Osteocyte (in vitro differentiated cells): ENCODE data around the gene NUTM2G. TPM values are rescaled to one million over a fixed set of nuclear protein-coding genes. Genes with fewer than 3 reads are reported as not detected.
"Not testable (repeated sequence)": the region's sequence is repeated elsewhere in the genome, so short reads cannot be mapped to it uniquely, and the experiment has no call there.

Experiments used
- DNase-seq: peaks from one replicate; pipeline ENCODE4 v3.0.0; 2021; ENCODE audit warnings: mixed read lengths; ENCODE audit not compliant: unreplicated experiment; ENCODE audit errors: extremely low spot score
- H3K27ac Mint-ChIP-seq: one replicate; pipeline ENCODE4 v1.8.0; 2021; ENCODE audit warnings: mild to moderate bottlenecking, mixed read lengths; ENCODE audit not compliant: unreplicated experiment
- H3K27me3 Mint-ChIP-seq: one replicate; pipeline ENCODE4 v1.8.0; 2021; ENCODE audit warnings: mixed read lengths; ENCODE audit not compliant: unreplicated experiment
- H3K36me3 Mint-ChIP-seq: one replicate; pipeline ENCODE4 v1.8.0; 2021; ENCODE audit warnings: mixed read lengths; ENCODE audit not compliant: unreplicated experiment
- H3K4me1 Mint-ChIP-seq: one replicate; pipeline ENCODE4 v1.8.0; 2021; ENCODE audit warnings: mixed read lengths; ENCODE audit not compliant: unreplicated experiment
- H3K4me3 Mint-ChIP-seq: one replicate; pipeline ENCODE4 v1.8.0; 2021; ENCODE audit warnings: mild to moderate bottlenecking, moderate library complexity, mixed read lengths; ENCODE audit not compliant: unreplicated experiment
- H3K9me3 Mint-ChIP-seq: one replicate; pipeline ENCODE4 v1.8.0; 2021; ENCODE audit warnings: mixed read lengths; ENCODE audit not compliant: unreplicated experiment
- long read RNA-seq: library from polyadenylated mRNA; unstranded; transcript quantifications from one replicate; pipeline ENCODE4 v2.0.0, GENCODE V29; 2021
- total RNA-seq: library from RNA; stranded (reverse); gene quantifications from 2 replicates; pipeline ENCODE4 v1.2.1, GENCODE V29; 2021
- TF ChIP-seq, protein P1 (sequence below): fragments of 200-600 bp; sonication (generic); IDR thresholded peaks from 2 replicates; pipeline ENCODE4 v1.5.0; 2021; ENCODE audit warnings: antibody characterized with exemption, mild to moderate bottlenecking, moderate library complexity

NUTM2G gene, protein sequence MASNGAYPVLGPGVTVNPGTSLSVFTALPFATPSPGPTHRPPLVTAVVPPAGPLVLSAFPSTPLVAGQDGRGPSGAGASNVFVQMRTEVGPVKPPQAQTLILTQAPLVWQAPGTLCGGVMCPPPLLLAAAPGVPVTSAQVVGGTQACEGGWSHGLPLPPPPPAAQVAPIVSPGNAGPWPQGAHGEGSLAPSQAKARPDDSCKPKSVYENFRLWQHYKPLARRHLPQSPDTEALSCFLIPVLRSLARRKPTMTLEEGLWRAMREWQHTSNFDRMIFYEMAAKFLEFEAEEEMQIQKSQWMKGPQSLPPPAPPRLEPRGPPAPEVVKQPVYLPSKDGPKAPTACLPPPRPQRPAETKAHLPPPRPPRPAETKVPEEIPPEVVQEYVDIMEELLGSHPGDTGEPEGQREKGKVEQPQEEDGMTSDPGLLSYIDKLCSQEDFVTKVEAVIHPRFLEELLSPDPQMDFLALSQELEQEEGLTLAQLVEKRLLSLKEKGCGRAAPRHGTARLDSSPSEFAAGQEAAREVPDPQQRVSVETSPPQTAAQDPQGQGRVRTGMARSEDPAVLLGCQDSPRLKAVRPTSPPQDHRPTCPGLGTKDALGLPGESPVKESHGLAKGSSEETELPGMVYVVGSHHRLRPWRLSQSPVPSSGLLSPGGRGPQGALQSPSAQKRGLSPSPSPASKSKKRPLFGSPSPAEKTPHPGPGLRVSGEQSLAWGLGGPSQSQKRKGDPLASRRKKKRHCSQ
- total RNA-seq: 0.13 TPM in 1 of 2 replicates, not detected in the other
- long read RNA-seq: 0 reads

DNA sequence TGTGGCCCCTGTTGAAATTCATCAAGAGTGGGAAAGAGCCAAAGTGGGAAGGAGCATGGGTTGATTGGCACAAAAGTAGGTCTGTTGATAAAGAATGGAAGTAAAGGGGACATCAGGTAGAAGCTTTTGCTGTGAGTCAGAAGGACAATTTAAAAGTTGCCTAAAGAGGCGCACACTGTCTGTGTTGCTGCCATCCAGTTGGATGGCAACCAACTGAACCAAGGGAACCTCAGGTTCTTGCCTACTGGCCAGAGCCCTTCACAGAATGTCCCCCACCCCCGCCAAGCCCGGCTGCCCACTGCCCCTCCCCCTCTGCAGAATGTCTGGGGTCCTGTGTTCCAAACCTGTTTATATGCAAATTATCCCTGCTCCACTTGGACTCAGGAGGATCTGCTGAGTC, at the start of gene NUTM2G:
Gene NUTM2G, plus strand, starts transcription at position 301 of the 400 bp plus-strand sequence. CDS start 182 bp downstream, outside the sequence.
- not testable (repeated sequence) for H3K9me3 Mint-ChIP-seq, H3K4me3 Mint-ChIP-seq, H3K4me1 Mint-ChIP-seq, H3K27me3 Mint-ChIP-seq, DNase-seq, H3K36me3 Mint-ChIP-seq, H3K27ac Mint-ChIP-seq

DNA sequence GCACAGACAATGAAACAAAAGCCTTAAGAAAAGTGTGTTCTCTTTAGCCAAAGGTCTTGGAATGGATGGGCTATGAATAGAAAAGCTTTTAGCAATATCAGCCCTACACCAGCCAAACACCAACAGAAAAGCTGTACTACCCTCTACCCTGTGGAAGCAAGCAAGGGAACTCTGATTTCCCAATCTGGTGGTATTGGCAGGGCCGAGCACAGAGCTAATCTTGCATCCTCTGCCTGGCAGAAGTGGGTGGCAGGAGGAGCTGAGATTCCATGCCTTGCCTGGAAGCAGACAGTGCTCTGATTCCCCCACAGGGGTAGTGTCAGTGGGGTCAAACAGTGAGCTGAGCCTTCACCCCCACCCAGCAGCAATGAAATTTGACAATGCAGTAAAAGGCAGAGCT, 44.7 kb upstream of the NUTM2G start:
- Mint-ChIP-seq H3K27ac (no peak overlapping the region), H3K9me3 (peaks cover 14% of the 10 kb centered on the region), H3K4me3 (no peak overlapping the region), H3K4me1 (peaks cover 8% of the 10 kb centered on the region), H3K36me3 (peaks cover 6% of the 10 kb centered on the region), H3K27me3 (peaks cover 3% of the 10 kb centered on the region)
- TF ChIP-seq, protein P1, sequence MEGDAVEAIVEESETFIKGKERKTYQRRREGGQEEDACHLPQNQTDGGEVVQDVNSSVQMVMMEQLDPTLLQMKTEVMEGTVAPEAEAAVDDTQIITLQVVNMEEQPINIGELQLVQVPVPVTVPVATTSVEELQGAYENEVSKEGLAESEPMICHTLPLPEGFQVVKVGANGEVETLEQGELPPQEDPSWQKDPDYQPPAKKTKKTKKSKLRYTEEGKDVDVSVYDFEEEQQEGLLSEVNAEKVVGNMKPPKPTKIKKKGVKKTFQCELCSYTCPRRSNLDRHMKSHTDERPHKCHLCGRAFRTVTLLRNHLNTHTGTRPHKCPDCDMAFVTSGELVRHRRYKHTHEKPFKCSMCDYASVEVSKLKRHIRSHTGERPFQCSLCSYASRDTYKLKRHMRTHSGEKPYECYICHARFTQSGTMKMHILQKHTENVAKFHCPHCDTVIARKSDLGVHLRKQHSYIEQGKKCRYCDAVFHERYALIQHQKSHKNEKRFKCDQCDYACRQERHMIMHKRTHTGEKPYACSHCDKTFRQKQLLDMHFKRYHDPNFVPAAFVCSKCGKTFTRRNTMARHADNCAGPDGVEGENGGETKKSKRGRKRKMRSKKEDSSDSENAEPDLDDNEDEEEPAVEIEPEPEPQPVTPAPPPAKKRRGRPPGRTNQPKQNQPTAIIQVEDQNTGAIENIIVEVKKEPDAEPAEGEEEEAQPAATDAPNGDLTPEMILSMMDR: no peak
- no peak for DNase-seq

DNA sequence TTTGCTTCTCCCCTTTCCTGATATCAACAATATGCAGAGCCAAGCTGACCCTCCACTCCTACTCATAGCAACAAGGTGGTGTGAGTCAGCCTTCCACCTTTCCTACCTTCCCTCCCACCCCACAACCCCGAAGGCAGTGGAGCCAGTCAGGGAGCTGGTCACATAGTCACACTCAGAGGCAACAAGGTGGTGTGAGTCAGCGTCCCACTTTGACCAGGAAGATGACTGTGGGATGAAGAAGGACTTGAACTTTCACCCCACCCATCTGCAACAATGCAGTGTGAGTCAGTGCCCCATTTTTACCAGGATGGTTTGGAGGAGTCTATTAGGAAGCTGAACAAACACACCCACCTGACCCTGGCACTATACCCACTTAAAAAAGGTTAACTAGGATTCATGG, 44.2 kb upstream of the NUTM2G start:
- Mint-ChIP-seq H3K4me3 (no peak overlapping the region), H3K9me3 (peaks cover 14% of the 10 kb centered on the region), H3K27me3 (peaks cover 3% of the 10 kb centered on the region), H3K36me3 (peaks cover 6% of the 10 kb centered on the region), H3K4me1 (peaks cover 8% of the 10 kb centered on the region), H3K27ac (no peak overlapping the region)
- TF ChIP-seq, protein P1: no peak
- DNase-seq: no peak

DNA sequence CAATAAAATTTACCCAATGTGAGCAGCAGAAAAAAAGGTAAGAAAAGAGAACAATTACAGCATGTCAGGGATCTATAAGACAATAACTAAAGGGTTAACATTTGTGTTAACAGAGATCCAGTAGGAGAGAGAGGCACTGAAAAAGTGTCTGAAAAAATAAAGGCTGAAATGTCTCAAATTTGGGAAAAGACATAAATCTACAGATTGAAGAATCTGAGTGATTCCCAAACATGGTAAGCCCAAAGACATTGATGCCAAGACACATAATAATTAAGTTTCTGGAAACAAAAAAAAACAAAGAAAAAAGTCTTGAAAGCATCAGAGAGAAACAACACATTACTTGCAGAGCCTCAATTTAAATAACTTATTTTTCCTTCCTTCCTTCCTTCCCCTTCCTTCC, 43.2 kb upstream of the NUTM2G start:
- no peak for DNase-seq
- Mint-ChIP-seq H3K9me3 (peaks cover 14% of the 10 kb centered on the region), H3K36me3 (peaks cover 6% of the 10 kb centered on the region), H3K4me3 (no peak overlapping the region), H3K27ac (no peak overlapping the region), H3K4me1 (peaks cover 8% of the 10 kb centered on the region), H3K27me3 (peaks cover 3% of the 10 kb centered on the region)
- TF ChIP-seq, protein P1: no peak

DNA sequence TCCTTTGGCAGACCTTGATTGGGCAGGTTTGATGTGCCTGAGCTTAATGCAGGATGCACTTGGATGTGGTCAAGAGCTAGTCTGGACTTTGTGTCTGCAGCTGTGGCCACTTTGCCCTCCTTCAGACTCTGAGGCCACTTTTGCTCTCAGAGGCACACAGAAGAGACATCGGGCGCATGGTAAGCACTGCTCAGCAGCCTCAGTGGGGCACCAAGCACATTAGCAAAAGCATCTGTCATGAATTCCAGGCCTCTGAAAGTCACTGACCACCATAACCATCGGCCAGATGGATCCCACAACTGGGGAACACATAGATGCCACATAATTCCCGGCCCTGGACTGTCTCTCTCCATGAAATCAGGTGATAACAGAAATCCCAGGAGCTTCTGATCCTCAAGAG, 40.1 kb upstream of the NUTM2G start:
- Mint-ChIP-seq H3K27ac (no peak overlapping the region), H3K27me3 (no peaks in the 10 kb centered on the region), H3K4me3 (no peak overlapping the region), H3K36me3 (peaks cover 11% of the 10 kb centered on the region), H3K4me1 (peaks cover 8% of the 10 kb centered on the region), H3K9me3 (peaks cover 14% of the 10 kb centered on the region)
- TF ChIP-seq, protein P1: no peak
- no peak for DNase-seq
